Hematopoietic multipotent progenitor cell treated with erythropoietin and hydrocortisone succinate and interleukin-3 and kit ligand, for 6 days (in vitro differentiated cells): ENCODE results near the gene NELFB.
A peak's percentile ranks its signal among the peaks of the same experiment; 100 is the strongest.

Source experiments
- DNase-seq: peaks from one replicate; pipeline ENCODE4 v3.0.0-alpha.2; 2015

NELFB gene

GRCh38 chr9:137305060-137305797 is 50.1 kb downstream of the NELFB start:
- peak; percentile 84 for DNase-seq

GRCh38 chr9:137305798-137306065 is 50.6 kb downstream of the NELFB start:
- no peak for DNase-seq

DNA sequence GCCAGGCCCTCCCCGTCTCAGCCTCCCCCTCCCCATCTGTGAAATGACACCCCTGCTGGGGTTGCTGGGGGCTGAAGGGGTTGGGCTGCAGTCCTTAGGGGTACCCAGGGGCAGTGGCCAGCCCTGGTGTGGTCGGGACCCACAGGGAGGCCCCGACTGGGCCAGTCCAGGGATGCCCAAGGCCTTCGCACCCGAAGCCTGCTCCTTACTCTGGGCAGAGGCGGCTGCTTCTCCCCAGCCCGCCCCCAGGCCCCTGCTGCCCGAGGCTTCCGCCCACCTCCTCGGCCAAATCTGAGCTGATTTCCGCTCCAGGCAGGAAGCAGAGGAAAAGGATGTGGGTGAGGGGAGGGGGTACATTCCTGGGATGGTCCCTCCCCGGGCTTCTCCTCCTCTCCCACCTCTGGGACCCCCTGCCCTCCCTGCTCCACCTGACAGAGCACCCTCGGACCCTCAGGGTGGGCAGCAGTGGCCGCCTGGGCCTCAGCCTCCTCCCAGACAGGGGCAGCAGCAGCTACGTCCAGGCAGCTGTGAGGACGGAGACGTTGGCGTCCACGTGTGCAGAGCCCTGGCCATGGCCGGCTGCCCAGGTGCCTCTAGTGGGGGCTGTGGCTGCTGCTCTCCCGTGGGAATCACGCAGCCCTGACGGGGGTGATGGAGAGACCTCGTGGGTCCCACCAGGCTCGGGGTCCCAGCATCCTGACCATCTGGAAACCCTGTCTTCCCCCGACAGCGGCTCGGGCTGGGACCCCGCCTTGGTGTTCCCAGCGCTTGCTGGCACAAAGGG is 51.1 kb downstream of the NELFB start:
- peak; percentile 0 for DNase-seq

- no peak for DNase-seq
Observed at GRCh38 chr9:137306850-137307254, 51.7 kb downstream of the NELFB start.

DNA sequence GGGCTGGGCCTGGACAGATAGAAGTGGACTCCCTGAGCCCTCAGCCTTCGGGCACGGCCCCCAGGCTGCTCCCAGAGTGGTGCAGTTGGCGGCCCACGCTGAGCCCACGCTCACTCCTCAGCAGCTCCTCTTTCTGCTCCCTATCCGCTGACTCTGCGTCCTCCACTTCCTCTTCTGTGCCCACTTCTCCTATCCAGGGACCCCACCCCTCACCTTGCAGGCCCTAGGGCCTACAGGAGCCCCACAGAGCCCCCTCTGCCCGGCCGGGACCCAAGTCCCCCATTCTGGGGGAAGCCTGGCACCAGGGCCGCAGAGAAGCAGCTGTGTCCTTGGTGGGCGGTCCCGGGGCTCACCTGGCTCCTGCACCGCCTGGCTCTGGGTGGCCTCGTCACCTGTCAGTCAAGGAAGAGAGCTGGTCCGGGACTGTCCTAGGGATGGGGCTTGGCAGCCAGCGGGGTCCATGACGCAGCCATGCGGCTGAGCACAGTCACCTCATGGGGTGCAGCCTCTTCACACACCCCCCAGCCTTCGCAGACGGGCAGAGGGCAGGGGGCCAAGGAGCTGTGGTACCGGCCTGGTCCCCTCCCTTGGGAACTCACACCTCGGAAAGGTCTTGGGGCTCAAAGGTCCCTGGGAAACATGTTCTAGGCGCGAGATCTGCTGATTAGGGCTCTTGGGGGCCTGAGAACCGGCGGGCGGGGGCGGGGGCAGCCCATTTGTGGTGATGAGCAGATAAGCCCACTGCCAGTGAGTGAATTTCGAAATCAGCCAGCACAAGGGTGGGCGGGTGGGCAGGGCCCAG is 52.3 kb downstream of the NELFB start:
- peak; percentile 60 for DNase-seq

GRCh38 chr9:137308057-137308619 is 53.0 kb downstream of the NELFB start:
- no peak for DNase-seq

GRCh38 chr9:137309368-137310188 is 54.5 kb downstream of the NELFB start:
- no peak for DNase-seq

DNA sequence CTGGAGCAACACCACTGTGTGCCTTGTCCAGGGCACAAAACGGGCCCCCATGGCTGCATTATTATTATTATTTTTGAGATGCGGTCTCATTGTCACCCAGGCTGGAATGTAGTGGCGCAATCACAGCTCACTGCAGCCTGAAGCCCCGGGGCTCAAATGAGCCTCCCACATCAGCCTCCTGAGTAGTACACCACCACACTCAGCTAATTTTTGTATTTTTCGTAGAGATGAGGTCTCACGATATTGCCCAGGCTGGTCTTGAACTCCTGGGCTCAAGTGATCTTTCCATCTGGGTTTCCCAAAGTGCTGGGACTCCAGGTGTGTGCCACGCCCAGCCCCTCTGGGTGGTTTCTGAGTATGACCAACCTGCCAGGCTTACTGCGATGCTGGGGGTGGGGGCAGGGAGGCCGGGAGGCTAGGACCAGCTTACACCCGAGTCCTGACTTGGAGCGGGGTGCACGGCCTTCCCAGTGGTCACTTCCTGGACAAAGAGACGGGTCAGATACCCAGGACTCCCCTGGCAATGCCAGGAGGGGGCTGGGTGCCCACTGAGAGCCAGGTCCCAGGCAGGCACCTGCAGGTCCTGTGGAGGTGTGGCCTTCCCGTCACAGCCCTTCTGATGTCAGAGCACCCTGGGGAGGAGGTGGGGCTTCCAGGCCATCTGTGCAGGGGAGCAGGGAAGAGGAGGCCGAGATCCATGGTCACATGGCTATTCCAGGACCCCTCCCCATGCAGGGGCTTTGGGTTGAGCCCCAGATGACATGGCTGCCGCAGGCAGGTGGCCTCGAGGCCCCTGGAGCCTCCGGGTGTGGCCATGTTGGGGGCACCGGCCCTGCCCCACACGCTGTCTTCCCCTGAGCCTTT is 55.3 kb downstream of the NELFB start:
- DNase-seq: no peak

DNA sequence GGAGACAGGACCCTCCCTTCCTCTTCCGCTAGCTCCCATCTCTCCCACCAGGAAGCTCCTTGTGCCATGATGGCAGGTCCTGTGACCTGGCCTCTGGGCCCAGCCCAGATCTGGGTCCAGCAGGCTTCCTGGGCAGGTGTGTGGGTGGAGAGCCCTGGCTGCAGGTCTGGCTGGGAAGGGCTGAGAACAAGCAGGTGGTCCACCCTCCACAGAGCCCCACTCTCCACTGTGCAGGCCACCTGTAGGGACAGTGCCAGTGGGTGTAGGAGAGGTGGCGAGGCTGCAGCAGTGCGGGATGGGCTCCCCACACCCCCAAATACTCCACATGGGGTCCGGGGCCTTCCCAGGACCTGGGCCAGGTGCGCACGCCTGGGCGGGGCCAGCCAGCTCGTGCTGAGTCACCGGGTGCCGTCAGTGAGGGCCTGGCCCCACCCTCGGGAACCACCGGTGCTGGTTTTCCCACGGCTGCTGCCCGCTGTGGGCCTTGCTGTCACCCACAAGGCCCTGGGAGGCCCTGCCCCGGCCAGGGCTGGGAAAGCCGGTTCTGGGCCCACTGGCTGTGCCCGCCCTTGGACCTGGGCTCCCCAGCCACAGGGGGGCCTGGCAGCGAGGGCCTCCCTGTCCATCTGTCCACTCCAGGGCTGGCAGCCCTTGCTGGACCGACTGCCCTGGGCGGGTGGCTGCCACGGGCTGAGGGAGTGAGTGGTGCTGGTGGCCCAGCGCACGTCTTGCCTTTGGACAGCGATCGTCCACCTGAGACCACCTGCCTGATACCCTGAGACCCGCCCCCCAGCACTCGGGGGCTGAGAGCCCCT is 56.3 kb downstream of the NELFB start:
- no peak for DNase-seq

DNA sequence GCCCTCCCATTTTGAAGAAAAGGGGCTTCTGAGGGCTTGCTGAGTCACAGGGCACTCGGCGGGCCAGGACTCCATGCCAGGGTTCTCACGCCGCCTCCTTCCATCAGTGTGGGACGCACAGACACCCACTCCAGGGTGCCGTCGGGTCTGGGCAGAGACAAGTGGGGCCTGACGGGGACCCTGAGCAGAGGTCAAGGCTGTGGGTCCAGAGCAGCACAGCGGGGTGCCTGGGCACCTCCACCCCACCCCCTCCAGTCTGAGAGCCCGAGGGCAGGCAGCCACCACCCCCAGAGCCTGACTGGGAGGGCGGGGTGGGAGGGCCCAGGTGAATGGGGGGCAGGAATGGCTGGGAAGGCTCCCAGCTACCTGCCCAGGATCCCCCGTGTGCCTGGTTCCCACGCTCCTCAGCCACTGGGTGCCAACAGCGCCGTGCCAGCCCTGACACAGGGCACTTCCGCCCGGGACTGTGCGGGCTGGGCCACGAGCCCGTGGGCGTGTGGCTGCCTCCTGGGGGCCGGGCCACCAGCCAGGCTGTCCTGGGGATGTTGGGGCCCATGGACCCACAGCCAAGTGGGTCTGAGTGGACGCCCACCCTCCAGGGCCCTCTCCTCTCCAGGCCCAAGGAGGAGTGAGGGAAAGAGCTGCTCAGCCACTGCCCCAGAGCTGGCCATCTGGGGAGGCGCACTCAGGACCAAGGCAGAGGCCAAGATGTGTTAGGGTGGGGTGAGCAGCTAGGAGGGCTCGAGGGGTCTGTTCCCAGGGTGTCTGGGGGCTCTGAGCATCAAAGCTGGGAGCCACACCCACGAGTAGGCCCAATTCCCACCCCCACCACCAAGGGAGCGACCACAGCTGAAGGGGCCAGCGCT is 57.1 kb downstream of the NELFB start:
- no peak for DNase-seq

DNA sequence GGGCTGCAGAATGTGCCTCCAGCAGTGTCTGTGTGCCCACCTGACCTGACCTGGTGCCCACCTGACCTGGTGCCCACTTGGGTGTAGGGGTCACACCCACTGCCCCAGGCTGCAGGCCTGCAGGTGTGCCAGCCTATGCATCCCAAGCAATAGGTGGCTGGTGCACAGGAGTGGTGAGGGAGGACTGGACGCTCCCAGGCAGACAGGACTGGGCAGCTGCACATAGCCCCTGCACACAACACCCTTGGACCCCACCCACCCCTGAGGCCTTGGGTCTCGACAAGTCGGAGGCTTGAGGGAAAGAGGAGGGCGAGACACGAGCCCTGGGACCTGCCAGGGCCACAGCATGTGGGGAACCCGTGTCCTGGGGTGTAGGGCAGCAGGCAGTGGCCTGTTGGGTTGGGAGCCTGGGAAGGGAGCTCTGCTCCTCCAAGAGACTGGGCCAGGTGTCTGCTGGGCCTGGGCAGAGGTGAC is 57.8 kb downstream of the NELFB start:
- DNase-seq: no peak

GRCh38 chr9:137313326-137313936 is 58.3 kb downstream of the NELFB start:
- no peak for DNase-seq

DNA sequence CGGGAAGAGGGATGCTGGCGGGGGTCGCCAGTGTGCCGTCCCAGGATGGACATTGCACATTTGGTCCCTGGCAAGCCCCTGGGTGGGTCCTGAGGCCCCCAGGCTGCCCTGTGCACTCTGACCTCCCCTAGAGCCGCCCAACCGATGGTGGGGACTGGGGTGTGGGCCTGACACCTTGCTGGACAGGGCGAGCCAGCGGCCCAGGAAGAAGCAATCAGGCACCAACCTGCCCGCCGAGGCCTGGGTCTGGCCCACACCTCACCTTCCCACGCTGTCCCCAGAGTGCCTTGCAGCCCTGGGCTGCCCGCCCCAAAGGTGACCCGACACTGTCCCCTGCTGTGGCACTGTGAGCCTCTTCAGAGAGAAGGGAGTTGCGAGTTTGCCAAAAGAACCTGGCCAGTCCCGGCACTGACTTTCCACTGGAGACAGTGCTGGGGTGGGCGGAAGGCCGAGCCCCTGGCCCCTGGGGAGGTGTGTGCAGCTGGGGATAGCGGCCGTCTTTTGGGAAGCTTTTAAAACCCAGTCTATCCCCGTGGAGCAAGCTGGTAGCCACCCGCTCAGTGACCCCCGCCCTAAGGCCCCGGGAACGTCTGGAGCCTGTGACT is 58.9 kb downstream of the NELFB start:
- DNase-seq: no peak

- no peak for DNase-seq
Observed at GRCh38 chr9:137314561-137315560, 59.7 kb downstream of the NELFB start.

DNA sequence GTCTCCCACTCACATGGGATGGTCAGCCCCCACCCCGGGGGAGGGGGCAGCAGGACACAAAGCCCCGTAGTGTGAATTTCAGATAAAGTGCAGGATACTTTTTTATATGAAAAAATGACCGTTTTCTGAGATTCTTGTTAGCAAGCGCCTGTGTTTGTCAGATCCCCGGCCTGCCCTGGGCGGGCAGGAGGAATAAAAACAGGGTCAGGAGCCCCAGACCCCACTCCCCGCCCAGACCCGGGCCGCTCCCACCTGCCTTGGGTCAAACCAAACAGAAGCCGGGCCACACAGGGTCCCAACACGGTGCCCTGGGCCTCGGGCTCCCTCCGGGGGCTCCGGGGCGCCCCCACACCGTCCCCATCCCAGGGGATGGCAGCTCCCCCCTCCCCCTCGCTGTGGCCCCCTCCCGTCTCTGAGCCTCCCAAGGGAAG is 60.5 kb downstream of the NELFB start:
- DNase-seq: no peak

- DNase-seq: peak; percentile 76
Observed at GRCh38 chr9:137316012-137316981, 61.2 kb downstream of the NELFB start.
